SW480 (cell line): ENCODE data around the gene OLFM2.

Experiments
- DNase-seq: peaks from one replicate; pipeline ENCODE4 v3.0.0-alpha.2; 2016; ENCODE audit warnings: low spot score

OLFM2 gene

DNA sequence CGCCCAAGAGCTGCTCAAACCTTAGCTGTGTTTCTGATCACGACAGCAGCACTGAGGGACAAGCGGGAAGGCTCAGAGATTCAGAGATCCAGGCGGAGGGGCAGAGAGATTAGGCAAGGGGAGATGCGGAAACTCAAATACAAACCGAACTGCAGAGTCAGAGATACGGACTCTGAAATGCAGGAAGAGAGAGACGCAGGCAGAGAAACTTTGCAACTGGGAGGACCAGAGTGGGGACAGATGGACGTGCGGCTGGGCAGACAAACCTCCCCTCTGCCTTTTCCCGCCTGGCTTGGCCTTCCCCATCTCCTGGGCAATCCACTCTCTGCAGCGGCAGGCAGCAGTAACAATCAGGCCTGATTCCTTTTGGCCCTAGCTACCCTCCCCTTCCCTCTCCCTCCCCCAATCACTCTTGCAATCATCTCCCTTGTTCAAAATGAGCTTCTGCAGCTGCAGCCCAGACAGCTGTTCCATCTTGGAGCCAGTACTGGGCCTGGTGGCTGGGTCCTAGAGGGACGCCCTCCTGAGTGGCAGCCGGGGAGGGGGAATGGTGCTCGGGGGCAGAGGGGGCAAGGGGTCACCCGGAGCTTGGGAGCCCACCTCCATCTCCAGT lies 29.7 kb downstream of the OLFM2 start:
- DNase-seq = no peak

DNA sequence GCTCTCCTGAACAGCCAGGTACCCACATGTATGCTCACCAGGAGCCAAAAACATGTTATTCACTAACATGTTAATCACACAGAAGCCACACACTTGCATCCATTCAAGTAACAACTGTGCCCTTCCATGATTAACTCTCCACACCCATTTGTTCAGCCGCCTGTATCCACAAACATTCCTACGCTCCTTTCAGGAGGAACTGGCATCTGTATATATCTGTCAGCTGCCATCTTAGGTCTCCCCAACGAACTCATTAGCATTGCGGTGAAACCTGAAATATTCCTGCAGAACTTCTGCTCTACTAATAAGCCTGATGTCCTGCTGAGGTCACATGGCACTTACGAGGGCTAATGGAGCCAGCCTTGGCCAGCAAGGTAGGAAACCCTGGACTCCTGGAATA lies 33.0 kb downstream of the OLFM2 start:
- no peak for DNase-seq

DNA sequence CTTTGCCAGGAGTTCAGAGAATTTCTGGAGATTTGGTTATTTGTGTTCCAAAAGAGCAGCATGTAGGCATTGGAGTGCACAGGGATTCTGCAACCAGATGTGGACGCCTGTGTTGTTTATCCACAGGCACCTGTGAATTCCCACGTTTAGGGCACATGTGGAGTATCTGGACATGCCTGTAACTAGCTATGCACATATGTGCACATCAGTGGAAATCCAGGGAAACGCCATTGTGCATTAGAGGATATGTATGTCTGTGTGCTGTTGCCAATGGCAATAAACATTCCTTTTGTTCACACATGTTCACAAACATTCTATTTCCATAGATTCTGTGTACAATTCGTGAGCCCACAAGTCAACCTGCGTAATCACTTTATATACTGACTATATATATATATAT lies 34.7 kb downstream of the OLFM2 start:
- no peak for DNase-seq

DNA sequence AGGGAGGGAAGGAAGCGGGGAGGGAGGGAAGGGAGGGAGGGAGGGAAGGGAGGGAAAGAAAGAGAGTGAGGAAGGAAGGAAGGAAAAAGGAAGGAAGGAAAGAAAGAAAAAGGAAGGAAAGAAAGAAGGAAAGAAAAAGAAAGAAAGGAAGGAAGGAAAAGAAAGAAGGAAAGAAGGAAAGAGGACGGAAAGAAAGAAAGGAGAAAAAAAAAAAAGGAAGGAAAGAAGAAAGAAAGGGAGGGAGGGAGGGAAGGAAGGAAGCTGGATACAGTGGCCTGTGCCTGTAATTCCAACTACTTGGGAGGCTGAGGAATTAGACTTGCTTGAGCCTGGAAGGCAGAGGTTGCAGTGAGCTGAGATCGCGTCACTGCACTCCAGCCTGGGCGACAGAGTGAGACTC lies 35.3 kb downstream of the OLFM2 start:
- DNase-seq = no peak

DNA sequence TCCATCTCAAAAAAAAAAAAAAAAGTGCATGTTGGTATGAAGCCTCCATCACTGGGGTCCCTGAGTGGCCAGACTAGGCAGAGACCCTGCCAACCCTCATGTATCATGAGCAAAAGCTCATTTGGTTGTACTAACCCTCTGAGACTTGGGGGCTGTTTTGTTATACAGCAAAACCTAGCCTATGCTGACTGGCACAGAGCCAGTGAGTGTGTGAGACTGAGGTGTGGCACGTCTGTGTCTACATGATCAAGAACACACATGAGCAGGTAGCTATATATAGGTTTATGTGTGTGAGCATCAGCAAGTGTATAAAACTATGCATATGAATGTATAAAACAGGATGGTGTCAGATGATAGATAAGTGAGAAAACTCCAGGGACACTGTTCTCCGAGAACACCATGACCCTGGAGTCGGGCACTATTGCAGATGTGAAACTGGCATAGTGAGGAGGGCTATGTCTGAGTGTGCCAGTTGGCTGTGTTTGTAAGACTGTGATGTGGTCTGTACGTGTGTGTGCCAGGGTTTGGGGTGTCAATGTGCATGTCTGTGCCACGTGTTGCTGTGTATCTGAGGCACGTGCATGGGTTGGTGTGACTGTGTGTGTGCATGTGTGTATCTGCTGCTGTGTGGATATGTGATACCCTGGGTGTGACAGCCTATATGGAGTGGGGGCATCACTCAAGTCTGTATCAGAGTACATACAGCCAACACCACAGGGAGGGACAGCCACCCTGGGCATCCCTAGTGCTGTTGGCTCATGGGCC lies 44.5 kb downstream of the OLFM2 start:
- no peak for DNase-seq

DNA sequence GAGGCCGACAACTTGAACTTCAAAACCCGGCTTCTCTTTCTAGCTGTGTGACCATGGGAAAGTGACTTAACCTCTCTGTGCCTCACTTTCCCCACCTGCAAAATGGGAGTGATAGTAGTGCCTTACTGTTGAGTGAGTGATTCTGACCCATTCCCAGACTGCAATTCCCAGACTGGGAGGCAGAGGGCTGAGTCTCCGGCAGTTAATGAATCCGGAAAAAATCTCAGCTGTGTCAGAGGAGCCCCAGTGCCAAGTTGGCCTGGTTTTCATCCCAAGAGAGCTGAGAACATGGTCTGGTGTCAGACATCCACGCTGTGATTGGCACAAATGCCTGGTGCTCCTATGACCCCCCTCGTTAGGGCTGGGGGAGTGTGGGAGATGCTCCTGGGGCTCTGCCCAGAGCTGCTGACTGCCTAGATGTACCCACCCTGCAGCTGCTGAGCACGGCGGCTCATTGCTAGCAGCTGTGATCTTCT lies 51.2 kb downstream of the OLFM2 start:
- DNase-seq = no peak

DNA sequence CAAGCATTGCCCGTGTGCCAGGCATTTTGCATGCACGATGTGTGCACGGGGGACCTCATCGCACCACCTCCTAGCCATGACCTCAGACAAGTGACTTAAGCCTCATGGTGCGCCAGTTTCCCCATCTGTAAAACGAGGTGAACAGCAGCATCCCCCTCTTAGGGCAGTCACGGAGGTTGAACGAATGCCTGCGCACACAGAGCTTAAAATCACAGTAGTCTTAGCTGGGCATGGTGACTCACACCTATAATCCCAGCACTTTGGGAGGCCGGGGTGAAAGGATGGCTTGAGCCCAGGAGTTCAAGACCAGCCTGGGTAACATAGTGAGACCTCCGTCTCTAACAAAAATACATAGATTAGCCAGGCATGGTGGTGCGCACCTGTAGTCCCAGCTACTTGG lies 52.6 kb downstream of the OLFM2 start:
- no peak for DNase-seq

DNA sequence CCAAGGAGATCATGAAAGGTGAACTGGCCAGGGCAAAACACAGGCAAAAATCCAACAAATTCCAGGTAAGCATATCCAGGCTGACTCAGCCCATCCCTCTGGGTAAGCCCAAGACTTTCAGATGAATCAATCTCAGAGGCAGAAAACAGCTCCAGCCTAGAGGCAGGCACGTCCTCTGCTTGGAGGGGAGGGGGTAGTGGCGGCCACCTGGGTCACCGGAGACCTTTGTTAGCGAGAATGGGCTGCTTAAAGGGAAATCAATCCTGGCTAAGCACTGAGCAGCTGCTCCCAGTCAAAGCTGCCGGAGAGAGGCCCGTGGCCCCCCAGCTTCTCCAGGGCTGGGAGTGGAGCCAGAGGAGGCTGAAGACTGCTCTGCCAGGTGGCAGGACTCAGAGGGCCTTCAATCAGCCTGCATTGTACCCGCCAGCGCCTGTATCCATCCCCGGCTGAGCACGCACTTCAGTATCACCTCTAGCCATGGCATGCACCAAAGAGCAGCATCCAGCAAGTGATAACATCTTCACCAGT lies 53.0 kb downstream of the OLFM2 start:
- no peak for DNase-seq

DNA sequence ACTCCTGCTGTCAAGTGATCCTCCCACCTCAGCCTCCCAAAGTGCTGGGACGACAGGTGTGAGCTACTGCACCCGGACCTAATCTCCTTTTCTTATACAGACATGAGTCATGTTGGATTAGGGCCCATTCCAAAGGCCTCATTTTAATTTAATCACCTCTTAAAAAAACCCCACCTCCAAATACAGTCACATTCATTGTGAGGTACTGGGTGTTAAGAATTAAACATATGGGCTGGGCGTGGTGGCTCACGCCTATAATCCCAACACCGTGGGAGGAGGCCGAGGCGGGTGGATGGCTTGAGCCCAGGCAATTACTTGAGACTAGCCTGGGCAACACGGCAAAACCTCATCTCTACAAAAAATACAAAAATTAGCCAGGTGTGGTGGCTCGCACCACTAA lies 54.6 kb downstream of the OLFM2 start:
- no peak for DNase-seq

DNA sequence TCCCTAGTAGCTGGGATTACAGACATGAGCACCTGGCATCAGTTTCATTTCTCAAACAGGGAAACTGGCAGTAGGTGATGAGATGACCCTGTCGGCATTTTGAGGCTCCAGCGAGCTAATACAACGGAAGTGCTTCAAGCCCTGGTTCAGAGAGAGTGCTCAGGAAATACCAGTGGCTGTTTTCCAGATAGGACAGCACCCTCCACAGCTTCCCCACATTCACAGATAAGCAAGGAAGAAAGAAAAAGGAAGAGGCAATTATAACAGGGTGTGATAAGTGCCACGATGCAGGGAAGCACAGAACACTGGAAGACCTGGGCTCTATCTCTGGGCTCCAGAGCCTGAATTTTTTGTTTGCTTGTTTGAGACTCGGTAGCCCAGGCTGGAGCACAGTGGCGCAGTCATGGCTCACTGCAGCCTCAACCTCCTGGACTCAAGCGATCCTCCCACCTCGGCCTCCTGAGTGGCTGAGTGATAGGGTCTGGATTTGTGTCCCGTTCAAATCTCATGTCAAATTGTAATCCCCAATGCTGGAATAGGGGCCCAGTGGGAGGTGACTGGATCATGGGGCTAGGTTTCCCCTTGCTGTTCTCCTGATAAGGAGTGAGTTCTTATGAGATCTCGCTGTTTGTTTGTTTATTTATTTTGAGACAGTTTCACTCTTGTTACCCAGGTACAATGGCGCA lies 57.7 kb downstream of the OLFM2 start:
- no peak for DNase-seq

DNA sequence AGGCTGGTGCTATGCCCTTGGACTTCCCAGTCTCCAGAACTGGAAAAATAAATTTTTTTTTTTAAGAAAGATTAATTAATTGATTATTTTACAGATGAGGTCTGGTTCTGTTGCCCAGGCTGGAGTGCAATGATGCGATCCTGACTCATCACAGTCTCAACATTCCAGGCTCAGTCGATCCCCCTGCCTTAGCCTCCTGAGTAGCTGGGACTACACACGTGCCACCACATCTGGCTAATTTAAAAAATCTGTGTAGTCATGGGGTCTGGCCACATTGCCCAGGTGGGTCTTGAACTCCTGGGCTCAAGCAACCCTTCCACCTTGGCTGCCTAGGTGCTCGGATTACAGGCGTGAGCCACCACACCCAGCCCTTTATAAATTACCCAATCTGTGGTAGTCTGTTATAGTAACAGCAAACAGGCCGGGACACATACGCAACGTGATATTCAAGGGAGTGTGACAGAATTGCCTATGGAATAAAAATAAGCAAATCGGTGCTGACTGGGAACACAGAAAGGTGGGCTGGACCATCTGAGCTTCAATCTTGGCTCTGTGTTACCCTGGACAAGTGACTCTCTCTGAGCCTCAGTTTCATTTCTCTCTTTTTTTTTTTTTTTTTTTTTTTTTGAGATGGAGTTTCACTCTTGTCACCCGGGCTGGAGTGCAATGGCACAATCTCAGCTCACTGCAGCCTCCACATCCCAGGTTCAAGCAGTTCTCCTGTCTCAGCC lies 58.4 kb downstream of the OLFM2 start:
- DNase-seq = no peak

DNA sequence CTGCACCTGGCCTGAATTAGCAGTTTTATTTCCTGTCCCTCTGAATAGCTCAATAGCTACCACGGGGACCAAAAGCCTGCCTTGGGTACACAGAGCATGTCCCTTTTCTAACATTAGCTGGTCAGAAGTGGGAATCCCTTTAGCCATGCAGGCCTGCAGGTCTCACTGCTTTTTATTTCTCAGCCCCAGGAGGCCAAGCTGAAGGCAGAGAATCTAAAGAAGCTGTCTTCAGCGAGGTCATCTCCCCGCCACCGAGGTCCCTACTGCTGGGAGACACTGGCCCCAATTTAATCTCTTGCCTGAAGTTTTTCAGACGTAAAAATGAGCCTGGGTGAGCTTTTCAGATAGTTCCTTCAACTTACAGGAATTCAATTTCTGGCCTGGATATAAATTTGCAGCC lies 60.5 kb downstream of the OLFM2 start:
- no peak for DNase-seq

DNA sequence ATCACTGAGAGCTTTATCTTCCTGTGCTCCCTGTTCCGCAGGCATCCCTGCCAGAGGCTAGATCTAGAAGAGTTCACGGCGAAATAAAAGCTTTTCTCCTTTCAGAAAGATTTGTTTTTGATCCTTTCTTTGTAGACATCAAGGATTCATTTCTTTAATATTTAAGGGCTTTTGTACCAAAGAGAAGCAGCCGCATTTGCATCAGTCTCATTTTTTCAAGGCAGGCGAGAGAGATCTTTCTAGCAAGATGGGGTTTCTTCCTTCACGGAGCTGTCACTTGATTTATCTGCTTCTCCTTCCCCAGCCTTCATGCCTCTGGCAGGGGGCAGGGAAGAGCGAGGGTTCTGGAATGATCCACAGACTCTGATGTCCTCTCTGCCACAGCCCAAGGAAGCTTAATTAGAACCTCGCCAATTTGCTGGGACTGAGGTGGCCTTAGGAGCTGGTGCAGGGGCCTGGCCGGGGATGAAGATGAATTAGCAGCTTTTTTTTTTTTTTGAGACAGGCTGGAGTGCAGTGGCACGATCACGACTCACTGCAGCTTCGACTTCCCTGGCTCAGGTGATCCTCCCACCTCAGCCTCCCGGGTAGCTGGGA lies 61.2 kb downstream of the OLFM2 start:
- DNase-seq = no peak

DNA sequence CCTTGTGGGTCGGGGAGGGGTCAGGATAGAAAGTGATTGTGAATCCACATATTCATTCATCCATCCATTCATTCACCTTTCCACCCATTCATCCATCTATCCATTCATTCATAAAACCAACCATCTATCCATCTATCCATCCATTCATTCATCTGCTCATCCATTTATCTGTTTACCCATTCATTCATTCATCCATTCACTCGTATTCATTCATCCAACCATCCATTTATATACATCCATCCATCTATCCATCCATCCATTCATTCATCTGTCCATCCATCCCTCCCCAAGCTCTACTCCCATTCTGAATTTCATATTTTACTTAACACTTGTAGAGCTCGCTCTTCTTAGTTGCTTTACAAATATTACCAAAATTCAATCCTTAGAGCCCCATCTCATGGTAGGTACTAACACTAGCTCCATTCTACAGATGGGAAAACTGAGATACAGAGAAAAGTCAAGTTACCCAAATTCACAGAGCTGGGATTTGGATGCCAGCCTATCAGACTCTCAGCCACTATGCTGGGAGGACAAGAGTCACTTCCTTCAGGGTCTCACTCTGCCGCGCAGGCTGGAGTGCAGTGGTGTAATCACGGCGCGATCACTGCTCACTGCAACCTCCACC lies 63.6 kb downstream of the OLFM2 start:
- DNase-seq = no peak

DNA sequence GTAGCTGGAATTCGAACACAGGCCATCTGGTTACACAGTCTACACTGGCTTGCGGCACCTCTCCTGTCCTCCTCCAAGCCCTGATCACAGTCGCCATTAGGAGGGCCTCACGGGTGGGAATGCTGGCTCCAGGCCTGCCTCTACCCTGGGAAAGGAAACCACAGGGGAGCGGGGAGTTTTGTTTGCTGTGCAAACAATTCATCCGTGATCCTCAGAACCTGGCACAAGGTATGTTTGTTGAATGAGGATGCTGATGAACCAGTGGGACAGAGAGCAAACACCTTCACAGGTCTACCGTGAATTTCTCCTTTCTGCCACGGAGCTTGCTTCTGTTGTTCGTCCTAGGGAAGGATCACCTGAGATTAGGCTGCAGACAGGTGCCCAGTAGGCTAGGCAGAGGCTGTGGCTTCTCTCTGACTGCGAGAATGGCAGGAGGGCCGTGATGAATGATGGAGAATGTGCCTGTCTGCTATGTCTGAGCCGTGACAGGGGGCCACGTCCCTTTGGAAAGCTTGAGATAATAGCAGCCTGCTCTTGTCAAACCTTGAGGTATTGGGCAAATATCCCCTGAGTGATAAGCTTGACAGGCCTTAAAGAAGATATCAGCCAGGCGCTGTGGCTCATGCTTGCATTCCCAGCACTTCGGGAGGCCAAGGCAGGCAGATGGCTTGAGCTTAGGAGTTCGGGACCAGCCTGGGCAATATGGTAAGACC lies 64.5 kb downstream of the OLFM2 start:
- DNase-seq = no peak

DNA sequence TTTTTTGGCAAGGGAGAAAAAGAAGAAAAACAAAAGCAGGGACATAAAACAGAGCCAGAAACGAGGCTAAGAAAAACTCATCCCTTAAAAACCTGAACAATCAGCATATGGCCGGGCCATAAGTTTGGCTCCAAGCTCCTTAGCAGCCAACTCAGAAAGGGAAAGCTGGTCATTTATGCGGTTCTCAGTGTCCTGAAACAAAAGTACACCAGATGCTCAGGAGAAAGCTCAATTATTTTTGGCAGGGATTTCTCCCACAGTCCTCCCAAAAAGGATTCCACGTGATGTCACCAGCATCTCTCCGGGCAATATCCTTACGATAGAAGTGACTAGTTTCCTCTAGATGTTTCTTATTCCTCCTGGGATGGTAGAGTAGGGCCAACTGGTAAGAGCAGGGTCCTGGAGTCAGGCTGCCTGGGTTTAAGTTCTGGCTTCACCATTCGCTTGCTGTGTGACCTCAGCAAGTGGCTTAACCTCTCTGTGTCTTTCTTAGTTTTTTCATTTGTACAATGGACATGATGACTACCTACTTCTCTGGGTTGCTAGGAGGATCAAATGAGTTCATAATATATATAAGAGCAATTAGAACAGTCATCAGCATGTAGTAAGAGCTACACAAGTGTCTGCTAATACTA lies 67.2 kb downstream of the OLFM2 start:
- DNase-seq = no peak

DNA sequence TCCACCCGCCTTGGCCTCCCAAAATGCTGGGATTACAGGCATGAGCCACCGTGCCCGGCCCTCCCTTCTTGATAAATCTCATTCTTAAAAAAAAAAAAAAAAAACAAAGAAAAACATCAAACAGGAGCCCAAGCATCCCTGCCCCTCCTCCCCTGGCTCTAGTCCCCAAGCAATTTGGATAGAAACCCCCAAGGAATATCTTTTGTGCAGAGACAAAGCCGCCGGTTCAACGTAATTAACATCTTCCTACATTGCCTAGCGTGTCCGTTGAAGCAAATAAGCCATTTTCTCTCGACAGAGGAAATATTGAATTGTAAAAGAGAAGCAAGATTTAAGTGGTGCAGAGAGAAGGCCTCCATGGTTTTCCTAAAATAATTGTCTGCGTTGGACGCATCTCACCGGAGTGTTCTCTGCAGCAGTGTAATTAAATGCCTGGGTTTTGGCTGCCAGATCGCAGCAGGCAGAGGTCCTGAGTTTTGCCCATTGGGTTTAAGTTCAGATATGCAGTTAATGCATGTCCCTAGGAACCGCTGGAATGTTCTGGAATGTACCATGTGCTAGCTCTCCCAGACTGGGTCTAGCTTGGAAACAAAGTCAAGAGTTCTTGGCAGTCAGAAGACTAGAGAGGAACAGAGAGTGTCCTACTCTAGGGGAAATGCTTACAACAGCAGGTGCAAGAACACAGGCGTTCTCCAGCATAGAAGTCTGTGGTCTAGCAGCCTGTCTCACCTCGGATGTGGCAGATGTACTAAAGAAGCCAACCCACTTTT lies 70.4 kb downstream of the OLFM2 start:
- DNase-seq = no peak

DNA sequence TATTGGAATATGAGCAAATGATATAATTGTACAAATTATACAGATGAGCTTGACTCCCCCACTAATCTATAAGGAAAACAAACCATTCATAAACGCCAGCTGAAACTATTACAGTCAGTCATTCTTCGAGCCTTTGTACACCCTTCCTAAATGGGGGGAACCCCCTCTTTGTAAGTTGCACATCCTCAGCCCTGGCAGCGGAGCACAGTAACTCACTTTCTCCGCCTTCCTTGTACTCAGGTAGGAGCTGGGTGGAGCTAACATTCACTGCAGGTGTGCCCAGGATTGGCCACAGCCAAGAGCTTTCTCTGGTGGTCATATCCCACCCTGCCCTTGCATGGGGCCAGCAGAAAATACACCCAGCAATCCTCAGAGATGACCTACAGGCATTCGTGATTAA lies 72.6 kb downstream of the OLFM2 start:
- DNase-seq = no peak

DNA sequence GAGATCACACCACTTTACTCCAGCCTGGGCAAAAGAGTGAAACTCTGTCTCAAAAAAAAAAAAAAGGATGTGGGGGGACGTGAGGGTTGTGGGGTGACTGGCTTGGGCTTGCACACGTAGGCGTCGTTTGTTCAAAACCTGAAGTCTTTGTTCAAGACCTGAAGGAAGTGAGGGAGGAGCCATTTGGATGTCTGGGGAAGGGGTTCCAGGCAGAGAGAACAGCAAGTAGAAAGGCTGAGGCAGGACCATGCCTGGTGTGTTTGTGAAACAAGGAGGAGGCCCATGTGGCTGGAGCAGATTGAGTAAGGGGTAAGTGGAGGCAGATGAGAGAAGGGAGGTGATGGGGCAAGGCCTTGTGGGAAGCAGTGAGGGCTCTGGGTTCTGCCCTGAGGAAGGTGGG lies 73.4 kb downstream of the OLFM2 start:
- DNase-seq = no peak

DNA sequence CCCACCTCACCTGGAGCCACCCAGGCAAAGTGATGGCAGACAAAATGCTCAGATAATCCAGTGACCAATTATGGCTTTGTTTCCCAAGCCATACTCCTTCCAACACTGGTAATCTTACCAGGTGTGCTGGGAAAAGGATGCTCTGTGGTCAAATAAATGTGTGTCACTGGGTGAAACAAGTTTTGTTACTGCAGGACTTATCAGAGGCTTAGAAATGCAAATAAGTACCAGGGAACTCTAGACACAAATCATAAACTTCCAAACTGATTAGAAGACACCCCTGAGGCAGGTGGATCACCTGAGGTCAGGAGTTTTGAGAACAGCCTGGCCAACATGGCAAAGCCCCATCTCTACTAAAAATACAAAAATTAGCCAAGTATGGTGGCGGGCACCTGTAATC lies 74.8 kb downstream of the OLFM2 start:
- DNase-seq = no peak
